GM21447 (cell line): ENCODE measurements around the gene PADI4.

Experiments used
- ATAC-seq: cut with Tn5 transposase; IDR thresholded peaks from one replicate; pipeline ENCODE4 v1.9.1; 2021; ENCODE audit not compliant: unreplicated experiment

The PADI4 gene

GRCh38 chr1:17307946-17308345 is at the start of gene PADI4:
TSS of gene PADI4 (plus strand) at chr1:17308197. CDS start at chr1:17308223, 26 bp downstream.
- ATAC-seq, result no peak

- no peak for ATAC-seq
These were observed 49.3 kb upstream of the PADI4 start for GRCh38 chr1:17258758-17259130.

GRCh38 chr1:17259233-17259873 is 48.6 kb upstream of the PADI4 start:
- no peak for ATAC-seq

GRCh38 chr1:17260264-17260663 is 47.7 kb upstream of the PADI4 start:
- no peak for ATAC-seq

GRCh38 chr1:17260738-17261137 is 47.3 kb upstream of the PADI4 start:
- ATAC-seq, result no peak

GRCh38 chr1:17263936-17264335 is 44.1 kb upstream of the PADI4 start:
- ATAC-seq, result no peak

GRCh38 chr1:17264470-17264869 is 43.5 kb upstream of the PADI4 start:
- no peak for ATAC-seq

- no peak for ATAC-seq
These were observed 42.8 kb upstream of the PADI4 start for GRCh38 chr1:17265162-17265561.

GRCh38 chr1:17265950-17266349 is 42.0 kb upstream of the PADI4 start:
- no peak for ATAC-seq

- no peak for ATAC-seq
These were observed 36.9 kb upstream of the PADI4 start for GRCh38 chr1:17270891-17271765.

- no peak for ATAC-seq
These were observed 35.9 kb upstream of the PADI4 start for GRCh38 chr1:17272066-17272465.

GRCh38 chr1:17272646-17273045 is 35.4 kb upstream of the PADI4 start:
- no peak for ATAC-seq

- ATAC-seq, result no peak
These were observed 34.9 kb upstream of the PADI4 start for GRCh38 chr1:17273096-17273495.

- no peak for ATAC-seq
These were observed 33.5 kb upstream of the PADI4 start for GRCh38 chr1:17274186-17275170.

GRCh38 chr1:17276568-17276967 is 31.4 kb upstream of the PADI4 start:
- ATAC-seq, result no peak

- ATAC-seq, result no peak
These were observed 30.4 kb upstream of the PADI4 start for GRCh38 chr1:17277511-17278159.

- ATAC-seq, result no peak
These were observed 28.8 kb upstream of the PADI4 start for GRCh38 chr1:17278996-17279830.

- no peak for ATAC-seq
These were observed 27.6 kb upstream of the PADI4 start for GRCh38 chr1:17280436-17280835.

- no peak for ATAC-seq
These were observed 27.1 kb upstream of the PADI4 start for GRCh38 chr1:17280894-17281293.

GRCh38 chr1:17281775-17282181 is 26.2 kb upstream of the PADI4 start:
- no peak for ATAC-seq
